Astrocyte (in vitro differentiated cells and primary cell): ENCODE data around the gene RPS6KA3. TPM values are rescaled to one million over a fixed set of nuclear protein-coding genes. Genes with fewer than 3 reads are reported as not detected.

Experiments
- DNase-seq: peaks from one replicate; pipeline ENCODE4 v3.0.0-alpha.2; 2010; ENCODE audit warnings: low read depth
- FAIRE-seq: peaks from 2 replicates; lab custom pipeline; 2011; peaks lifted over from hg19 to GRCh38; lab: Jason Lieb, UNC
- H2AFZ ChIP-seq: 2 replicates; pipeline ENCODE4 v1.6.0; 2012; ENCODE audit warnings: low read depth, low read length, inconsistent platforms
- H3K27ac ChIP-seq: 2 replicates; pipeline ENCODE4 v1.5.1; 2011; ENCODE audit warnings: low read depth, low read length, inconsistent platforms
- H3K27me3 ChIP-seq: 2 replicates; pipeline ENCODE4 v1.6.0; 2011; ENCODE audit warnings: low read length, inconsistent platforms; ENCODE audit not compliant: insufficient read depth
- H3K36me3 ChIP-seq: 2 replicates; pipeline ENCODE4 v1.5.1; 2011; ENCODE audit warnings: low read length, inconsistent platforms; ENCODE audit not compliant: insufficient read depth
- H3K4me1 ChIP-seq: 2 replicates; pipeline ENCODE4 v1.5.1; 2011; ENCODE audit warnings: low read length, inconsistent platforms; ENCODE audit not compliant: insufficient read depth
- H3K4me2 ChIP-seq: 2 replicates; pipeline ENCODE4 v1.6.0; 2012; ENCODE audit warnings: low read length, inconsistent platforms
- H3K4me3 ChIP-seq: 2 replicates; pipeline ENCODE4 v1.5.1; 2011; ENCODE audit warnings: low read depth, mild to moderate bottlenecking, low read length, inconsistent platforms; ENCODE audit not compliant: insufficient read depth
- H3K79me2 ChIP-seq: 2 replicates; pipeline ENCODE4 v1.6.0; 2012; ENCODE audit warnings: mild to moderate bottlenecking, low read length, inconsistent platforms; ENCODE audit not compliant: insufficient read depth
- H3K9ac ChIP-seq: 2 replicates; pipeline ENCODE4 v1.6.0; 2012; ENCODE audit warnings: mild to moderate bottlenecking, low read length, inconsistent platforms
- H3K9me3 ChIP-seq: 2 replicates; pipeline ENCODE4 v1.5.1; 2012; ENCODE audit warnings: low read depth, mild to moderate bottlenecking, low read length, inconsistent platforms; ENCODE audit not compliant: insufficient read depth
- H4K20me1 ChIP-seq: 2 replicates; pipeline ENCODE4 v1.6.0; 2012; ENCODE audit warnings: low read length, inconsistent platforms; ENCODE audit not compliant: insufficient read depth
- H3K27ac Mint-ChIP-seq: one replicate; pipeline ENCODE4 v1.8.0; 2021; ENCODE audit warnings: mild to moderate bottlenecking, mixed read lengths; ENCODE audit not compliant: unreplicated experiment
- H3K27me3 Mint-ChIP-seq: one replicate; pipeline ENCODE4 v1.8.0; 2021; ENCODE audit warnings: low read depth, mixed read lengths; ENCODE audit not compliant: unreplicated experiment
- H3K36me3 Mint-ChIP-seq: one replicate; pipeline ENCODE4 v1.8.0; 2021; ENCODE audit warnings: low read depth, mixed read lengths; ENCODE audit not compliant: unreplicated experiment
- H3K4me1 Mint-ChIP-seq: one replicate; pipeline ENCODE4 v1.8.0; 2021; ENCODE audit warnings: low read depth, mixed read lengths; ENCODE audit not compliant: unreplicated experiment
- H3K4me3 Mint-ChIP-seq: one replicate; pipeline ENCODE4 v1.8.0; 2021; ENCODE audit warnings: mild to moderate bottlenecking, moderate library complexity, mixed read lengths; ENCODE audit not compliant: unreplicated experiment
- H3K9me3 Mint-ChIP-seq: one replicate; pipeline ENCODE4 v1.8.0; 2021; ENCODE audit warnings: mild to moderate bottlenecking, mixed read lengths; ENCODE audit not compliant: unreplicated experiment
- CTCF ChIP-seq: IDR thresholded peaks from 2 replicates; pipeline ENCODE4 v1.5.1; 2011; ENCODE audit warnings: low read depth, mild to moderate bottlenecking, inconsistent platforms, low read length, moderate library complexity; ENCODE audit not compliant: insufficient read depth
- EZH2 ChIP-seq: IDR thresholded peaks from 2 replicates; pipeline ENCODE4 v1.6.1; 2012; ENCODE audit warnings: mild to moderate bottlenecking, low read length, inconsistent platforms; ENCODE audit not compliant: insufficient read depth
- total RNA-seq: library from RNA; stranded (reverse); gene quantifications from 2 replicates; pipeline ENCODE4 v1.2.1, GENCODE V29; 2021

Gene RPS6KA3
- total RNA-seq, 1 donor from 2014 or later: 34.3 TPM

GRCh38 chrX:20284444-20284843, 17.7 kb upstream of the RPS6KA3 start:
- H3K4me2 ChIP-seq: no peak overlapping the region
- FAIRE-seq: peak; percentile 72
- H4K20me1 ChIP-seq: no peaks in the 10 kb centered on the region
- no peaks in the 10 kb centered on the region for H3K36me3 Mint-ChIP-seq
- no peak overlapping the region for H2AFZ ChIP-seq
- H3K4me1 Mint-ChIP-seq: peaks cover 5% of the 10 kb centered on the region
- no peak overlapping the region for H3K27ac ChIP-seq
- H3K4me1 ChIP-seq: no peaks in the 10 kb centered on the region
- H3K79me2 ChIP-seq: no peaks in the 10 kb centered on the region
- peaks cover 2% of the 10 kb centered on the region for H3K9me3 Mint-ChIP-seq
- no peak overlapping the region for H3K27ac Mint-ChIP-seq
- DNase-seq: no peak
- no peaks in the 10 kb centered on the region for H3K36me3 ChIP-seq
- no peaks in the 10 kb centered on the region for H3K27me3 ChIP-seq
- no peaks in the 10 kb centered on the region for H3K9me3 ChIP-seq
- no peak overlapping the region for H3K4me3 ChIP-seq
- TF ChIP-seq EZH2 (no peak), CTCF (no peak)
- no peak overlapping the region for H3K4me3 Mint-ChIP-seq
- no peak overlapping the region for H3K9ac ChIP-seq
- H3K27me3 Mint-ChIP-seq: no peaks in the 10 kb centered on the region

GRCh38 chrX:20280938-20281337, 14.2 kb upstream of the RPS6KA3 start:
- DNase-seq: no peak
- Histone ChIP-seq H3K9me3 (no peaks in the 10 kb centered on the region), H3K27ac (no peak overlapping the region), H3K4me1 (no peaks in the 10 kb centered on the region), H3K4me2 (no peak overlapping the region), H4K20me1 (no peaks in the 10 kb centered on the region), H3K36me3 (no peaks in the 10 kb centered on the region), H3K27me3 (no peaks in the 10 kb centered on the region), H3K9ac (no peak overlapping the region), H3K4me3 (no peak overlapping the region), H3K79me2 (no peaks in the 10 kb centered on the region), H2AFZ (no peak overlapping the region)
- Mint-ChIP-seq H3K9me3 (peaks cover 4% of the 10 kb centered on the region), H3K4me3 (no peak overlapping the region), H3K36me3 (no peaks in the 10 kb centered on the region), H3K27me3 (no peaks in the 10 kb centered on the region), H3K4me1 (peaks cover 5% of the 10 kb centered on the region), H3K27ac (no peak overlapping the region)
- TF ChIP-seq CTCF: no peak
- TF ChIP-seq EZH2: no peak
- no peak for FAIRE-seq

- Histone ChIP-seq H3K79me2 (no peaks in the 10 kb centered on the region), H3K4me2 (no peak overlapping the region), H2AFZ (no peak overlapping the region), H3K9ac (no peak overlapping the region), H3K4me3 (no peak overlapping the region), H3K9me3 (no peaks in the 10 kb centered on the region), H3K27me3 (no peaks in the 10 kb centered on the region), H4K20me1 (no peaks in the 10 kb centered on the region), H3K4me1 (no peaks in the 10 kb centered on the region), H3K27ac (no peak overlapping the region), H3K36me3 (no peaks in the 10 kb centered on the region)
- Mint-ChIP-seq H3K4me3 (no peak overlapping the region), H3K4me1 (peaks cover 11% of the 10 kb centered on the region), H3K27ac (peak overlapping the region; percentile 69), H3K36me3 (no peaks in the 10 kb centered on the region), H3K9me3 (peaks cover 4% of the 10 kb centered on the region), H3K27me3 (no peaks in the 10 kb centered on the region)
- TF ChIP-seq CTCF (no peak), EZH2 (no peak)
- DNase-seq: peak; percentile 28
- FAIRE-seq: no peak
These were observed 7.4 kb upstream of the RPS6KA3 start for GRCh38 chrX:20274121-20274520.
